Endothelial cell of umbilical vein (primary cell): ENCODE results near the gene DMBT1. TPM values are rescaled to one million over a fixed set of nuclear protein-coding genes. Genes with fewer than 3 reads are reported as not detected.

Source experiments
- BruUV-seq: library from RNA; stranded (reverse); fragments of 400-500 nt; replicated peaks from 2 replicates; lab custom pipeline; 2021; lab: Mats Ljungman, UMichigan
- CTCF ChIA-PET: fragments of 300-600, 350-600 bp; sonication (Branson Sonifier 250); formaldehyde crosslinking; loops from one replicate; lab custom pipeline; 2021; ENCODE audit warnings: antibody characterized with exemption, inconsistent platforms; lab: Charles Lee
- POLR2A ChIA-PET: fragments of 300-600, 350-600 bp; sonication (Branson Sonifier 250); formaldehyde crosslinking; loops from one replicate; lab custom pipeline; 2021; ENCODE audit warnings: antibody characterized with exemption, inconsistent platforms; lab: Charles Lee
- DNase-seq: peaks from one replicate; pipeline ENCODE4 v3.0.0-alpha.2; 2011; ENCODE audit warnings: low read depth, low spot score
- FAIRE-seq: peaks from 2 replicates; lab custom pipeline; 2011; peaks lifted over from hg19 to GRCh38; lab: Jason Lieb, UNC
- H2AFZ ChIP-seq: 2 replicates; pipeline ENCODE4 v1.6.0; 2012; ENCODE audit warnings: low read depth, low read length, control low read depth, inconsistent platforms
- H3K27ac ChIP-seq: 2 replicates; pipeline ENCODE4 v1.5.1; 2011; ENCODE audit warnings: low read depth, mild to moderate bottlenecking, control low read depth, low read length, moderate library complexity; ENCODE audit not compliant: insufficient read depth
- H3K27me3 ChIP-seq, 2 experiments: 2 replicates each; pipeline versions ENCODE4 v1.6.0 to v1.6.1; 2011; ENCODE audit warnings: low read length in 2 of 2, mixed read lengths in 1 of 2; ENCODE audit not compliant: control insufficient read depth in 2 of 2, insufficient read depth in 2 of 2
- H3K36me3 ChIP-seq, 2 experiments: 2 replicates in 1 of 2; 3 replicates in 1 of 2; pipeline ENCODE4 v1.5.1; 2011; ENCODE audit warnings: low read length in 2 of 2, mild to moderate bottlenecking in 1 of 2, moderate library complexity in 1 of 2; ENCODE audit not compliant: control insufficient read depth in 2 of 2, insufficient read depth in 2 of 2; ENCODE audit errors: extremely low read depth in 1 of 2
- H3K4me1 ChIP-seq: 3 replicates; pipeline ENCODE4 v1.5.1; 2011; ENCODE audit warnings: mild to moderate bottlenecking, low read length; ENCODE audit not compliant: control insufficient read depth, insufficient read depth; ENCODE audit errors: extremely low read depth
- H3K4me2 ChIP-seq: 2 replicates; pipeline ENCODE4 v1.6.1; 2011; ENCODE audit warnings: low read length, control low read depth, mixed read lengths; ENCODE audit not compliant: insufficient read depth
- H3K4me3 ChIP-seq, 3 experiments: fragments of 200-600 bp in 1 of 3; sonication (generic), shearing (Covaris generic) in 1 of 3; replicated peaks in 1 of 3; 2 replicates each; pipeline ENCODE4 v1.5.1; 2011 to 2016; ENCODE audit warnings: control low read depth in 3 of 3, low read length in 3 of 3, mild to moderate bottlenecking in 2 of 3, inconsistent platforms in 1 of 3, low read depth in 1 of 3, moderate library complexity in 1 of 3; ENCODE audit not compliant: insufficient read depth in 1 of 3
- H3K79me2 ChIP-seq: 2 replicates; pipeline ENCODE4 v1.6.0; 2012; ENCODE audit warnings: low read length, inconsistent platforms; ENCODE audit not compliant: control insufficient read depth, insufficient read depth
- H3K9ac ChIP-seq: replicated peaks from 2 replicates; pipeline ENCODE3; 2011; ENCODE audit warnings: low read length, control low read depth; ENCODE audit not compliant: insufficient read depth; ENCODE audit errors: extremely low read depth
- H3K9me1 ChIP-seq: replicated peaks from 3 replicates; pipeline ENCODE4 v1.6.0; 2011; ENCODE audit warnings: mild to moderate bottlenecking, low read length; ENCODE audit not compliant: control insufficient read depth, insufficient read depth; ENCODE audit errors: extremely low read depth
- H3K9me3 ChIP-seq: replicated peaks from 2 replicates; pipeline ENCODE4 v1.5.1; 2012; ENCODE audit warnings: low read length, inconsistent platforms; ENCODE audit not compliant: control insufficient read depth, insufficient read depth
- H4K20me1 ChIP-seq: replicated peaks from 2 replicates; pipeline ENCODE3; 2011; ENCODE audit warnings: mild to moderate bottlenecking, low read length; ENCODE audit not compliant: control insufficient read depth, insufficient read depth; ENCODE audit errors: extremely low read depth
- CTCF ChIP-seq, 2 donors: IDR thresholded peaks; 1 replicate in 1 of 2; 2 replicates in 1 of 2; pipeline ENCODE4 v1.5.1; 2011; ENCODE audit warnings: low read length in 2 of 2, mild to moderate bottlenecking in 2 of 2, moderate library complexity in 2 of 2, control low read depth in 1 of 2, inconsistent platforms in 1 of 2, low read depth in 1 of 2; ENCODE audit not compliant: insufficient read depth in 1 of 2; ENCODE audit errors: extremely low read depth in 1 of 2
- EZH2 ChIP-seq: IDR thresholded peaks from 2 replicates; pipeline ENCODE4 v1.6.1; 2012; ENCODE audit warnings: borderline replicate concordance, low read depth, mild to moderate bottlenecking, moderate library complexity, low read length, inconsistent platforms; ENCODE audit not compliant: severe bottlenecking
- FOS ChIP-seq: IDR thresholded peaks from 2 replicates; pipeline ENCODE4 v1.6.1; 2011; ENCODE audit warnings: mild to moderate bottlenecking, low read length, moderate library complexity, borderline replicate concordance; ENCODE audit not compliant: insufficient read depth
- GATA2 ChIP-seq: IDR thresholded peaks from 2 replicates; pipeline ENCODE4 v1.7.0; 2011; ENCODE audit warnings: low read depth, mild to moderate bottlenecking, moderate library complexity, mixed read lengths, low read length; ENCODE audit not compliant: insufficient read length, insufficient read depth
- JUN ChIP-seq: IDR thresholded peaks from 2 replicates; pipeline ENCODE4 v1.6.1; 2011; ENCODE audit warnings: borderline replicate concordance, low read depth; ENCODE audit not compliant: insufficient read length, insufficient read depth
- MYC ChIP-seq: IDR thresholded peaks from one replicate; pipeline ENCODE4 v1.6.1; 2011; ENCODE audit warnings: mild to moderate bottlenecking, low read depth, low read length
- POLR2A ChIP-seq: IDR thresholded peaks from 2 replicates; pipeline ENCODE4 v1.6.1; 2012; ENCODE audit warnings: low read depth, mild to moderate bottlenecking, control low read depth, low read length
- POLR2AphosphoS5 ChIP-seq: IDR thresholded peaks from 2 replicates; pipeline ENCODE4 v1.6.1; 2012; ENCODE audit warnings: low read depth, mild to moderate bottlenecking, control low read depth, low read length, moderate library complexity; ENCODE audit not compliant: insufficient read depth
- dilution Hi-C: fragments of 300-500 bp; cut with MboI; formaldehyde crosslinking; loops from one replicate; pipeline ENCODE4 v1.15.0; 2019; ENCODE audit warnings: low sequenced_read_pairs; ENCODE audit not compliant: extremely low pct_ligation_motif_present
- intact Hi-C: fragments of 100-400 bp; cut with micrococcal nuclease; formaldehyde crosslinking; loops from one replicate; pipeline ENCODE4 v1.10.0; 2022
- polyA plus RNA-seq, 4 experiments: library from polyadenylated mRNA; depleted of rRNA in 3 of 4; stranded (reverse) in 3 of 4; unstranded in 1 of 4; fragments of >200 nt; gene quantifications; 2 replicates each; pipeline versions ENCODE4 v1.2.1 to v1.2.3, GENCODE V29; 2011 to 2012; ENCODE audit warnings: missing spikeins in 1 of 4
- total RNA-seq: library from RNA; stranded (reverse); gene quantifications from 2 replicates; pipeline ENCODE4 v1.2.3, GENCODE V29; 2021
- TF ChIP-seq, protein P1 (sequence below): IDR thresholded peaks from 2 replicates; pipeline ENCODE4 v1.6.1; 2011; ENCODE audit not compliant: insufficient read depth, insufficient read length

Gene DMBT1
- total and polyA plus RNA-seq, 2 donors (not counting 3 experiments of a cell fraction or from before 2014, with no cell fraction given), result 0.01 TPM; not detected in 1

DNA sequence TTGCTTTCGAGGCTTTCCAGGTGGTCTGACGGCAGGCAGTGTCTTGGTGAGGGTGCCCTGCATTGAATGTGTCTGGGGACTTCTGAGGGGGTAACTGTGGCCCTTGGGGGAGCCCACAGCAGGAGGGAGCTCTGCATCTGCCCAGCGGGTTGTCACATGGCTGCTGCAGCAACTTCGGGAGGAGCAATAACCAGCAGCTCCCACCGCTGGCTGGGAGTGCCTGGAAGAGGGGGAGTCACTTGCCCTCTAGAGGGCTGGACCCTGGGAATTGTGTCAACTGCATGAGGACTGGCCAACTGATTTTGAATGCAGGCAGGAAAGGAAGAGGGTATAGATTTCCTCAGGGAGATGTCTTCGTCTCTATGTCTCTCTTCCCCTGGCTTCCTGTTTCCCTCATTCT lies 112.7 kb downstream of the DMBT1 start:
- DNase-seq (no peak), FAIRE-seq (no peak)
- intact Hi-C loops (no loop called here), dilution Hi-C loops (no loop called here)
- Histone ChIP-seq H3K27ac (no peak overlapping the region), H3K36me3 (no peaks in the 10 kb centered on the region), H2AFZ (no peak overlapping the region), H3K9ac (no peak overlapping the region), H4K20me1 (no peaks in the 10 kb centered on the region), H3K79me2 (no peaks in the 10 kb centered on the region), H3K9me3 (no peaks in the 10 kb centered on the region), H3K4me3 (no peak overlapping the region), H3K4me1 (no peaks in the 10 kb centered on the region), H3K4me2 (no peak overlapping the region), H3K27me3 (no peaks in the 10 kb centered on the region), H3K9me1 (no peaks in the 10 kb centered on the region)
- no peak for TF ChIP-seq EZH2
- TF ChIP-seq, protein P1, sequence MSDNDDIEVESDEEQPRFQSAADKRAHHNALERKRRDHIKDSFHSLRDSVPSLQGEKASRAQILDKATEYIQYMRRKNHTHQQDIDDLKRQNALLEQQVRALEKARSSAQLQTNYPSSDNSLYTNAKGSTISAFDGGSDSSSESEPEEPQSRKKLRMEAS, result no peak
- no peak for TF ChIP-seq JUN
- TF ChIP-seq GATA2, result no peak
- TF ChIP-seq POLR2AphosphoS5, result no peak
- no peak for TF ChIP-seq CTCF (IDR thresholded peaks at IDR 0.05; ENCODE audit: extremely low read depth in 1 of 2, insufficient read depth in 1 of 2, low read depth in 1 of 2, low read length in 2 of 2)
- no peak for TF ChIP-seq MYC
- TF ChIP-seq POLR2A, result no peak
- no peak for TF ChIP-seq FOS
- ChIA-PET CTCF (interaction anchor here (1.2 to 1.8 kb wide), 2 partner anchors 16 to 24 kb away, joined by 3 to 4 read pairs; no protein-coding TSS in a partner anchor), POLR2A (no interaction called here)
- BruUV-seq, result no TSS peak
